WERI-Rb-1 (cell line): ENCODE measurements around the gene MAPK12.
A peak's percentile ranks its signal among the peaks of the same experiment; 100 is the strongest.

ENCODE experiments used
- DNase-seq: peaks from one replicate; pipeline ENCODE4 v3.0.0-alpha.2; 2020
- H3K27ac ChIP-seq: fragments of 250-450 bp; sonication (Bioruptor Pico); 2 replicates; pipeline ENCODE4 v1.5.1; 2020; ENCODE audit warnings: mild to moderate bottlenecking, moderate library complexity
- H3K27me3 ChIP-seq: fragments of 250-450 bp; sonication (Bioruptor Pico); 2 replicates; pipeline ENCODE4 v1.5.1; 2021; ENCODE audit warnings: mild to moderate bottlenecking, low read depth, moderate library complexity; ENCODE audit not compliant: insufficient read depth, severe bottlenecking
- H3K36me3 ChIP-seq: fragments of 250-450 bp; sonication (Bioruptor Pico); 2 replicates; pipeline ENCODE4 v1.5.1; 2020; ENCODE audit warnings: mild to moderate bottlenecking, moderate library complexity
- H3K4me3 ChIP-seq: 2 replicates; pipeline ENCODE4 v1.5.1; 2011; ENCODE audit warnings: low read depth, mild to moderate bottlenecking, control low read depth, low read length
- H3K9me3 ChIP-seq: fragments of 250-450 bp; sonication (Bioruptor Pico); 2 replicates; pipeline ENCODE4 v1.5.1; 2021; ENCODE audit warnings: mild to moderate bottlenecking, moderate library complexity; ENCODE audit not compliant: severe bottlenecking
- TF ChIP-seq, protein P1 (sequence below): IDR thresholded peaks from 2 replicates; pipeline ENCODE4 v1.5.1; 2011; ENCODE audit warnings: low read depth, mild to moderate bottlenecking, control low read depth, inconsistent platforms, low read length

MAPK12 gene

GRCh38 chr22:50308597-50308935, 47.1 kb upstream of the MAPK12 start:
- Histone ChIP-seq H3K36me3 (peaks cover 29% of the 10 kb centered on the region), H3K4me3 (no peak overlapping the region), H3K27me3 (no peaks in the 10 kb centered on the region), H3K27ac (peak overlapping the region; percentile 74), H3K9me3 (no peaks in the 10 kb centered on the region)
- TF ChIP-seq, protein P1, sequence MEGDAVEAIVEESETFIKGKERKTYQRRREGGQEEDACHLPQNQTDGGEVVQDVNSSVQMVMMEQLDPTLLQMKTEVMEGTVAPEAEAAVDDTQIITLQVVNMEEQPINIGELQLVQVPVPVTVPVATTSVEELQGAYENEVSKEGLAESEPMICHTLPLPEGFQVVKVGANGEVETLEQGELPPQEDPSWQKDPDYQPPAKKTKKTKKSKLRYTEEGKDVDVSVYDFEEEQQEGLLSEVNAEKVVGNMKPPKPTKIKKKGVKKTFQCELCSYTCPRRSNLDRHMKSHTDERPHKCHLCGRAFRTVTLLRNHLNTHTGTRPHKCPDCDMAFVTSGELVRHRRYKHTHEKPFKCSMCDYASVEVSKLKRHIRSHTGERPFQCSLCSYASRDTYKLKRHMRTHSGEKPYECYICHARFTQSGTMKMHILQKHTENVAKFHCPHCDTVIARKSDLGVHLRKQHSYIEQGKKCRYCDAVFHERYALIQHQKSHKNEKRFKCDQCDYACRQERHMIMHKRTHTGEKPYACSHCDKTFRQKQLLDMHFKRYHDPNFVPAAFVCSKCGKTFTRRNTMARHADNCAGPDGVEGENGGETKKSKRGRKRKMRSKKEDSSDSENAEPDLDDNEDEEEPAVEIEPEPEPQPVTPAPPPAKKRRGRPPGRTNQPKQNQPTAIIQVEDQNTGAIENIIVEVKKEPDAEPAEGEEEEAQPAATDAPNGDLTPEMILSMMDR: no peak
- DNase-seq: peak; percentile 78

- Histone ChIP-seq H3K27ac (peak overlapping the region; percentile 74), H3K27me3 (no peaks in the 10 kb centered on the region), H3K36me3 (peaks cover 34% of the 10 kb centered on the region), H3K4me3 (no peak overlapping the region), H3K9me3 (no peaks in the 10 kb centered on the region)
- DNase-seq: no peak
- TF ChIP-seq, protein P1: no peak
Observed at GRCh38 chr22:50307890-50308596, 46.6 kb upstream of the MAPK12 start.

GRCh38 chr22:50306753-50307749, 45.6 kb upstream of the MAPK12 start, which contains the start of gene PLXNB2:
Gene PLXNB2 (minus strand): TSS chr22:50307646. CDS start chr22:50290584, 17,062 bp downstream.
- Histone ChIP-seq H3K27ac (peak within 1 kb of the TSS; percentile 94), H3K36me3 (peaks cover 42% of the 10 kb centered on the region), H3K4me3 (peak within 1 kb of the TSS; percentile 69), H3K27me3 (no peaks in the 10 kb centered on the region), H3K9me3 (no peaks in the 10 kb centered on the region)
- TF ChIP-seq, protein P1: no peak
- DNase-seq: peak; percentile 83

- Histone ChIP-seq H3K9me3 (no peaks in the 10 kb centered on the region), H3K4me3 (peak overlapping the region; percentile 69), H3K36me3 (peaks cover 49% of the 10 kb centered on the region), H3K27ac (peak overlapping the region; percentile 94), H3K27me3 (no peaks in the 10 kb centered on the region)
- TF ChIP-seq, protein P1: no peak
- peak; percentile 85 for DNase-seq
Observed at GRCh38 chr22:50305923-50306566, 44.6 kb upstream of the MAPK12 start.

- Histone ChIP-seq H3K27ac (peak overlapping the region; percentile 94), H3K9me3 (no peaks in the 10 kb centered on the region), H3K4me3 (peak overlapping the region; percentile 69), H3K36me3 (peaks cover 55% of the 10 kb centered on the region), H3K27me3 (no peaks in the 10 kb centered on the region)
- no peak for DNase-seq
- TF ChIP-seq, protein P1: no peak
Observed at GRCh38 chr22:50305393-50305922, 44.0 kb upstream of the MAPK12 start.
